HepG2 (cell line): ENCODE data around the gene NCOA5. TPM values are rescaled to one million over a fixed set of nuclear protein-coding genes. Genes with fewer than 3 reads are reported as not detected.

Experiments used
- ATAC-seq: fragments of 200-7000 bp; cut with Tn5 transposase; 3 replicates; pipeline ENCODE4 v1.9.1; 2020; ENCODE audit warnings: mild to moderate bottlenecking, moderate library complexity
- BruUV-seq: library from RNA; stranded (reverse); fragments of 400-500 nt; replicated peaks from 2 replicates; lab custom pipeline; 2021; lab: Mats Ljungman, UMichigan
- CTCF ChIA-PET: fragments of 300-600 bp; formaldehyde crosslinking; extraction: SDS; loops from one replicate; lab custom pipeline; 2021; ENCODE audit warnings: low total read pairs, inconsistent platforms, low intra/inter-chr PET ratio; lab: Yijun Ruan, JAX
- POLR2A ChIA-PET: fragments of 350-600 bp; sonication (Branson Sonifier 250); formaldehyde crosslinking; loops from one replicate; lab custom pipeline; 2020; ENCODE audit warnings: antibody characterized with exemption, inconsistent platforms; lab: Yijun Ruan, JAX
- DNase-seq: peaks from one replicate; pipeline ENCODE4 v3.0.0-alpha.2; 2015; ENCODE audit warnings: low spot score
- FAIRE-seq: peaks from 3 replicates; lab custom pipeline; 2011; peaks lifted over from hg19 to GRCh38; lab: Jason Lieb, UNC
- H2AFZ ChIP-seq: one replicate; pipeline ENCODE4 v1.6.1; 2011; ENCODE audit warnings: low read length, inconsistent platforms
- H3K27ac ChIP-seq: fragments of 300-600 bp; 3 replicates; pipeline ENCODE4 v1.8.0; 2011; ENCODE audit warnings: mixed run types, mild to moderate bottlenecking, mixed read lengths, low read length, inconsistent platforms; ENCODE audit not compliant: insufficient read depth; ENCODE audit errors: extremely low read length
- H3K27me3 ChIP-seq, 2 experiments: fragments of 200-600 bp in 1 of 2; 2 replicates in 1 of 2; 3 replicates in 1 of 2; pipeline versions ENCODE4 v1.6.0 to v1.8.0; 2011; ENCODE audit warnings: low read length in 2 of 2, mild to moderate bottlenecking in 2 of 2, moderate library complexity in 2 of 2, inconsistent platforms in 1 of 2; ENCODE audit not compliant: insufficient read depth in 2 of 2, control insufficient read depth in 1 of 2
- H3K36me3 ChIP-seq, 2 experiments: fragments of 200-600 bp in 1 of 2; replicated peaks in 1 of 2; 2 replicates in 1 of 2; 3 replicates in 1 of 2; pipeline versions ENCODE4 v1.5.1 to v1.8.0; 2011; ENCODE audit warnings: low read length in 2 of 2, inconsistent platforms in 1 of 2; ENCODE audit not compliant: insufficient read depth in 2 of 2, control insufficient read depth in 1 of 2
- H3K4me1 ChIP-seq: 2 replicates; pipeline ENCODE4 v1.5.1; 2012; ENCODE audit warnings: low read length, inconsistent platforms; ENCODE audit not compliant: insufficient read depth
- H3K4me2 ChIP-seq: 2 replicates; pipeline ENCODE4 v1.6.0; 2011; ENCODE audit warnings: low read depth, low read length, inconsistent platforms
- H3K4me3 ChIP-seq, 3 experiments: fragments of 200-600 bp in 1 of 3; sonication (generic), shearing (Covaris generic) in 1 of 3; replicated peaks in 1 of 3; 2 replicates each; pipeline ENCODE4 v1.5.1; 2011 to 2016; ENCODE audit warnings: low read length in 3 of 3, inconsistent platforms in 2 of 3, low read depth in 2 of 3, mild to moderate bottlenecking in 2 of 3, control low read depth in 1 of 3, mixed read lengths in 1 of 3; ENCODE audit not compliant: insufficient read depth in 1 of 3
- H3K79me2 ChIP-seq: one replicate; pipeline ENCODE4 v1.6.1; 2011; ENCODE audit warnings: low read length, inconsistent platforms; ENCODE audit not compliant: insufficient read depth
- H3K9ac ChIP-seq: 2 replicates; pipeline ENCODE4 v1.6.0; 2011; ENCODE audit warnings: mild to moderate bottlenecking, low read depth, low read length, inconsistent platforms; ENCODE audit not compliant: insufficient read depth
- H3K9me3 ChIP-seq: 2 replicates; pipeline ENCODE4 v1.5.1; 2012; ENCODE audit warnings: mild to moderate bottlenecking, low read length
- H4K20me1 ChIP-seq: 2 replicates; pipeline ENCODE4 v1.6.0; 2011; ENCODE audit warnings: inconsistent platforms, mild to moderate bottlenecking, low read length, moderate library complexity; ENCODE audit not compliant: insufficient read depth
- GABPA ChIP-seq, 2 experiments: IDR thresholded peaks; 2 replicates each; pipeline ENCODE4 v1.6.1; 2011 to 2016; ENCODE audit warnings: low read depth in 2 of 2, low read length in 1 of 2, missing biosample characterization in 1 of 2, missing genetic modification characterization in 1 of 2
- KAT2B ChIP-seq: fragments of 150-350 bp; IDR thresholded peaks from 2 replicates; pipeline ENCODE4 v1.6.1; 2014; ENCODE audit warnings: low read depth, low read length, borderline replicate concordance
- NONO ChIP-seq, 2 experiments: fragments of 450-650 bp in 1 of 2; sonication (generic) in 1 of 2; formaldehyde crosslinking in 1 of 2; IDR thresholded peaks in 1 of 2; conservative IDR thresholded peaks in 1 of 2; 2 replicates each; pipeline versions ENCODE4 v1.6.1 to v1.8.0; 2017 to 2022; ENCODE audit warnings: mild to moderate bottlenecking in 1 of 2, missing genetic modification reagents in 1 of 2, moderate library complexity in 1 of 2
- PCBP1 ChIP-seq: fragments of 200-400 bp; formaldehyde crosslinking; IDR thresholded peaks from 2 replicates; pipeline ENCODE4 v1.6.1; 2017; ENCODE audit warnings: mild to moderate bottlenecking, low read depth, low read length, borderline replicate concordance
- PHF8 ChIP-seq: sonication (generic); formaldehyde crosslinking; IDR thresholded peaks from 2 replicates; pipeline ENCODE4 v1.5.0; 2020; ENCODE audit warnings: missing genetic modification reagents
- UBTF ChIP-seq: sonication (generic); formaldehyde crosslinking; IDR thresholded peaks from 2 replicates; pipeline ENCODE4 v1.4.0; 2020; ENCODE audit warnings: mild to moderate bottlenecking, missing genetic modification reagents
- ZFX ChIP-seq: sonication (generic); formaldehyde crosslinking; IDR thresholded peaks from 2 replicates; pipeline ENCODE4 v1.4.0; 2020; ENCODE audit warnings: mild to moderate bottlenecking, low read depth, missing genetic modification reagents, moderate library complexity
- ZKSCAN1 ChIP-seq: fragments of 150-350 bp; IDR thresholded peaks from 2 replicates; pipeline ENCODE4 v1.6.1; 2014; ENCODE audit warnings: low read length
- ZNF777 ChIP-seq: sonication (generic); formaldehyde crosslinking; IDR thresholded peaks from 2 replicates; pipeline ENCODE4 v1.4.0; 2020; ENCODE audit warnings: missing genetic modification reagents
- WGBS: methylation state at CpG from one replicate; pipeline ENCODE4 v1.1.6; 2017; ENCODE audit warnings: low lambda C conversion rate; 5-methylcytosine and 5-hydroxymethylcytosine counted together
- in situ Hi-C: cut with HindIII; loops from 2 replicates; pipeline ENCODE4 v1.10.0; 2017; ENCODE audit warnings: low pct_unique_long_range_greater_than_20kb; ENCODE audit not compliant: extremely low pct_ligation_motif_present
- intact Hi-C: fragments of 100-400 bp; cut with micrococcal nuclease; formaldehyde crosslinking; loops from one replicate; pipeline ENCODE4 v1.10.0; 2022; ENCODE audit not compliant: unreplicated experiment
- polyA plus RNA-seq, 8 experiments: library from polyadenylated mRNA; depleted of rRNA in 3 of 8; stranded (reverse) in 7 of 8; unstranded in 1 of 8; fragments of >200 nt; fragmentation: Illumina TruSeq in 4 of 8; extraction: Trizol in 4 of 8; gene quantifications; 2 replicates each; pipeline versions ENCODE4 v1.2.1 to v1.2.3, GENCODE V29; 2011 to 2016; ENCODE audit warnings: low read depth in 4 of 8, missing spikeins in 1 of 8, mixed read lengths in 1 of 8; ENCODE audit not compliant: insufficient read depth in 1 of 8
- total RNA-seq, 5 experiments: library from RNA; depleted of rRNA; stranded (reverse); fragments of >200 nt; fragmentation: Illumina TruSeq; extraction: Trizol; gene quantifications; 2 replicates each; pipeline ENCODE4 v1.2.3, GENCODE V29; 2016; ENCODE audit warnings: low read depth in 1 of 5

NCOA5 gene
- total and polyA plus RNA-seq, 2 of the 13 experiments (the other 11 are each of a cell fraction or from before 2014, with no cell fraction given) = 16.5 to 28.4 TPM

- no peak for FAIRE-seq
- H2AFZ ChIP-seq = no peak overlapping the region
- no peak overlapping the region for H3K27ac ChIP-seq
- H4K20me1 ChIP-seq = no peaks in the 10 kb centered on the region
- TF ChIP-seq ZNF777 = peak; percentile 49
- no peak for TF ChIP-seq ZKSCAN1
- peak; percentile 32; the same call in 1 of the 2 replicates for TF ChIP-seq PCBP1
- no peak for TF ChIP-seq NONO (IDR thresholded peaks at IDR 0.05)
- 0 out of 2 replicates have a peak, but pooled peaks have one; percentile 2 for TF ChIP-seq NONO (CRISPR knock-in tag; conservative IDR thresholded peaks at IDR 0.05)
- TF ChIP-seq PHF8 (CRISPR knock-in tag) = peak; percentile 9; the same call in 1 of the 2 replicates
- TF ChIP-seq UBTF (CRISPR knock-in tag) = peak; percentile 14; the same call in 1 of the 2 replicates
- no peak for TF ChIP-seq KAT2B
- 0 out of 2 replicates have a peak, but pooled peaks have one; percentile 5 for TF ChIP-seq GABPA (IDR thresholded peaks at IDR 0.05; ENCODE audit: low read depth, low read length)
- peak; percentile 14; the same call in 1 of the 2 replicates for TF ChIP-seq GABPA (CRISPR knock-in tag; IDR thresholded peaks at IDR 0.05; ENCODE audit: low read depth)
- TF ChIP-seq ZFX (CRISPR knock-in tag) = peak; percentile 39; the same call in 1 of the 2 replicates
- H3K79me2 ChIP-seq = no peaks in the 10 kb centered on the region
- BruUV-seq = no TSS peak
- no peaks in the 10 kb centered on the region for H3K9me3 ChIP-seq
- intact Hi-C loops = no loop called here
- in situ Hi-C loops = no loop called here
- no peaks in the 10 kb centered on the region for H3K36me3 ChIP-seq
- peaks cover 16% of the 10 kb centered on the region for H3K4me1 ChIP-seq
- ChIA-PET POLR2A (interaction anchor here (0.8 kb wide), 1 partner anchor 245 kb away, joined by 3 read pairs; no protein-coding TSS in a partner anchor), CTCF (no interaction called here)
- H3K4me3 ChIP-seq = peak overlapping the region; percentile 42 to 65 (median 59); a peak in 5 of 6 replicates
- peak overlapping the region; percentile 69 for H3K4me2 ChIP-seq
- WGBS = 43% methylated on average over 13 of the region's 15 CpGs
- ATAC-seq = peak; percentile 72
- DNase-seq = no peak
- H3K27me3 ChIP-seq = peaks cover 0 to 41% of the 10 kb centered on the region in 2 experiments; a peak in 3 of 5 replicates
- H3K9ac ChIP-seq = peak overlapping the region; percentile 50
Observed at GRCh38 chr20:46118481-46119020, 28.8 kb upstream of the NCOA5 start.
